GM18507 (cell line): ENCODE measurements around the gene PRDX1.
A peak's percentile ranks its signal among the peaks of the same experiment; 100 is the strongest.
"Not testable (repeated sequence)": the region's sequence is repeated elsewhere in the genome, so short reads cannot be mapped to it uniquely, and the experiment has no call there.

Source experiments
- DNase-seq: peaks from one replicate; pipeline ENCODE4 v3.0.0; 2011; ENCODE audit warnings: low read depth; ENCODE audit not compliant: insufficient read length; ENCODE audit errors: extremely low spot score
- FAIRE-seq: peaks from 2 replicates; lab custom pipeline; 2011; peaks lifted over from hg19 to GRCh38; lab: Jason Lieb, UNC

The PRDX1 gene

DNA sequence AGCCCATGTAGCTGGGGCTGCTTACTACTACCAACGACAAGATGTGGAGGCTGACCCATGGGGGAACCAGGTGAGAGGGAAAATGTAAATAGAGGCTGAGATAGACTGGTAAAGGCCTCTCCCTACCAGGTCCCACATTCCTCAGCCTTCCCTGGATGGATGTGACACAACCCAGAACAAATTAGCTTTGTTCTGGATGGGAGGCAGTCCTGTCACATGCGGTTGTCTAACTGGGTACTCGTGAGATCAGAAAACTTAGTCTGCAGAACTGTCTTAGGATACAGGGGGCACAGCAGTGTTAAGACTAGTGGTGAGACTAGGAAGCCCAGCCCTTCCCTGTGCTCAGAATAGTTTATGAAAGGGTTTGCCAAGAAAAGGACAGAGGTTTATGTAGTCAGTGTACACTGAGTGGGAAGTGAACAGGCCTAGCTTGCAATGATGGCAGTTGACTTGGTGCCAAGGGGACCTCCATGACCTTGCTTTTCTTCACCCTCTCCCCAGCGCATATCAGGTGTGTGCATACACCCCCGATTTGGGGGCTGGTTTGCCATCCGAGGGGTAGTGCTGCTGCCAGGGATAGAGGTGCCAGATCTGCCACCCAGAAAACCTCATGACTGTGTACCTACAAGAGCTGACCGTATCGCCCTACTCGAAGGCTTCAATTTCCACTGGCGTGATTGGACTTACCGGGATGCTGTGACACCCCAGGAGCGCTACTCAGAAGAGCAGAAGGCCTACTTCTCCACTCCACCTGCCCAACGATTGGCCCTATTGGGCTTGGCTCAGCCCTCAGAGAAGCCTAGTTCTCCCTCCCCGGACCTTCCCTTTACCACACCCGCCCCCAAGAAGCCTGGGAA, 13.2 kb downstream of the PRDX1 start:
- DNase-seq, result no peak
- no peak for FAIRE-seq

DNA sequence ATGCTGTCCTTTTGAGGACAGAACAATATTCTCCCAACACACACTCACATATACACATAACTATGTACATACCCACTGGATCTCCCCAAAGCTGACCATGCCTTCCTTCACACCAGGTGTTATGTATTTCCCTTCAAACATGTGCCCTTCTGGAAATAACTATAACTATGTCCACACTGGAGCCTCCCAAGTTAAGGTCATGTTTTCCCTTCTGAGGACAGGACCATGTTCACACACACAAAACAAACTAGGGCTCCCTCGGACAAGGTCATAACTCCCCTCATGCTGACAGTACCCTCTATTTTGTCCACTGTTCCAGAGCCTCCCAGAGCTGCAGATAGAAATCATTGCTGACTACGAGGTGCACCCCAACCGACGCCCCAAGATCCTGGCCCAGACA, 13.8 kb downstream of the PRDX1 start:
- FAIRE-seq, result no peak

DNA sequence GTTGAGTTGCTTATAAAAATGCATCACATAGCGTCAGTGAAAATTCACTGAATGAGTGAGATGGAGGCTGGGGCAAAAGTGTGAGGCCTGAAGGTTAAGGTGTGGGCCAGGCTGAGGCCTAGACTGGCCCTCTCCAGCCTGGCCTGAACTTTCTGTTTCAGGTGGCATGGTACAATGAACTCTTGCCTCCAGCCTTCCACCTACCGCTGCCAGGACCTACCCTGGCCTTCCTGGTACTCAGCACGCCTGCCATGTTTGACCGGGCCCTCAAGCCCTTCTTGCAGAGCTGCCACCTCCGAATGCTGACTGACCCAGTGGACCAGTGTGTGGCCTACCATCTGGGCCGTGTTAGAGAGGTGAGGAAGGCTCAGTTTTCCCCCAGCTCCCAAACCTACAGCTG, 14.5 kb downstream of the PRDX1 start:
- DNase-seq (no peak), FAIRE-seq (no peak)

More for the DNA sequence above, 13.8 kb downstream of the PRDX1 start:
- no peak for DNase-seq

DNA sequence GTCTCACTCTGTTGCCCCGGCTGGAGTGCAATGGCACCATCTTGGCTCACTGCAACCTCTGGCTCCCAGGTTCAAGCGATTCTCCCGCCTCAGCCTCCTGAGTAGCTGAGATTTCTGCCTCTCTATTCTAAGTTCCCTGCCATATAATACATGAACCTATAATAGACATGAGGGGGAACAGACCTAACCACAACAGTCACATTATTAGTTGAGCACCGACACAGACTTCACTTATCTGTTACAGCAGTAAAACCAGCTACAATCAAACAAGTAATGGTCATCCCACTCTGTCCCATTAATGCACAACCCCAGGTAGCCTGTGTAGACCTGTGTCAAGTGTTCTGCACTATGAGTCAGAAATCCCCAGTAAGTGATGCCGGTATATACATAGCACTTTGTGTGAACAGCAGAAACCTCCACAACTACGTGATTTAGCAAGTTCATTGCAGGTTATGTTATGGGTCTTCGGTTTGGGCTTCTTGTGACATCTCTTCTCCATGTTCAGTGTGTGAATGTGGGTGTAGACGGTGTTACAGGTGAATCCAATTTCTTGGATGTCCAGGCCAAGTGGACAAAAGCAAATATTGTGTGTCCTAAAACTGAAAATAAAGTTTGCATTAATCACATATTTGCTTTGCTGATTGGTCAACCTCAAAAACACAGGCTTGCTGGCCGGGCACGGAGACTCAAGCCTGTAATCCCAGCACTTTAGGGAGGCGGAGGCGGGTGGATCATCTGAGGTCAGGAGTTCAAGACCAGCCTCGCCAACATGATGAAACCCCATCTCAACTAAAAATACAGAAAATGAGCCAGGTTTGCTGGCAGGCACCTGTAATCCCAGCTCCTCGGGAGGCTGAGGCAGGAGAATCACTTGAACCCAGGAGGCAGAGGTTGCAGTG, 18.0 kb downstream of the PRDX1 start:
- FAIRE-seq (no peak), DNase-seq (no peak)

DNA sequence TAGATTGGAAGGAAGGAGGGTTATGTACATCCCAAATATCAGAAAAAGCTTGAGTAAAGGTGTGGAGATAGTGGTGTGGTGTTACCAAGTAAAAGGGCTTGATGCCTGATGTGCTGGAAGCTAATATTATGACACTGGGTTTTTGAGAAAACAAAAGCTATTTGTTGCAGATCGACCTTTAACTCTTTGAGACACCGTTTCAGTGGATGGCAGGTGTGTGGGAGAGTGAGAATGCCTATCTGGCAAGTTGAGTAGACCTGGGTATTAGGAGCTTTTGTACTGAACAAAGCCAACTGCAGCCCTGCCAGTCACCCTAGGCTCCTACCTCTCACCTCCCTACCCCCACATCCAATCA, 20.2 kb downstream of the PRDX1 start:
- DNase-seq, result no peak
- FAIRE-seq, result no peak

GRCh38 chr1:45499415-45499769, 22.3 kb downstream of the PRDX1 start:
- FAIRE-seq, result no peak
- no peak for DNase-seq

- FAIRE-seq (no peak), DNase-seq (no peak)
These were observed 23.4 kb downstream of the PRDX1 start for GRCh38 chr1:45498279-45498678.

- FAIRE-seq, result peak; percentile 86
- DNase-seq, result no peak
These were observed 28.5 kb downstream of the PRDX1 start for GRCh38 chr1:45493116-45493697.

DNA sequence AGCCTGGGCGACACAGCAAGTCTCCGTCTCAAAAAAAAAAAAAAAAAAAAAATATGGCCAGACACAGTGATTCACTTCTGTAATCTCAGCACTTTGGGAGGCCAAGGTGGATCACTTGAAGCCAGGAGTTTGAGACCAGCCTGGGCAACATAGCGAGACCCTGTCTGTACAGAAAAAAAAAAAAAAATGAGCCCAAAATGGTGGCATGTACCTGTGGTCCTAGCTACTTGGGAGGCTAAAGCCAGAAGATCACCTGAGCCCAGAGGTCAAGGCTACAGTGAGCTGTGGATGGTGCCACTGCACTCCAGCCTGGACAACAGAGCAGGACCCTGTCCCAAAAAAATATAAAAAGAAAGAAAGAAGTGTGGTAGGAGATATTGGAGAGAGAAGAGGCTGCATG, 29.0 kb downstream of the PRDX1 start:
- FAIRE-seq, result no peak
- no peak for DNase-seq

DNA sequence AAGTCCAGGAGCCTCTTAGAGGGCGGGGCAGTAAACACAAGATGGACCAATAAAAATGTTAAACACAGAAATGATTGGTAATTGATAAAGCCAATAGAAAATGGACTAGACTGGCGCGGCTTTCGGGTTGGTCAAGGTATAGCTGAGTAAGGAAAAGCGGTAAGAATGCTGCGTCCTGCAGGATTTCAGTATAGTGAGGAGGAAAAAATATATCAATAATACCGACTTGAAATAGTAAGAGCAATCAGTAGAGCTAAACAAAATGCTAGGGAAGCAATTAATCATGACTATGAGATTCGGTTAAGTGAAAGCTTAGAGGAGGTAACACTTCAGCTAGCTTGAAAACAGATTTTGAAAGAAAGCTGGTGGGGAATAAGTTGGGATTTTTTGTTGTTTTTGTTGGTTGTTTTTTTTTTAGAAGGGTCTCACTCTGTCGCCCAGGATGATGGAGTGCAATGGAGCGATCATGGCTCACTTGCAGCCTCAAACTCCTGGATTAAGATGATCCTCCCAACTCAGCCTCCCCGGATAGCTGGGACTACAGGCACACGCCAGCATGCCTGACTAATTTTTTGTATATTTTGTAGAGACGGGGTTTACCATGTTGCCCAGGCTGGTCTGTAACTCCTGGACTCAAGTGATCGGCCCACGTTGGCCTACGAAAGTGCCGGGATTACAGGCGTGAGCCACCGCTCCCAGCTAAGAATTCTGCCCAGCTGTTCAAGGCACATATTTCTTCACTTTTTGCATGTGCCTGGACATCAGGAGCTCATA, 30.0 kb downstream of the PRDX1 start:
- no peak for FAIRE-seq
- DNase-seq, result no peak

DNA sequence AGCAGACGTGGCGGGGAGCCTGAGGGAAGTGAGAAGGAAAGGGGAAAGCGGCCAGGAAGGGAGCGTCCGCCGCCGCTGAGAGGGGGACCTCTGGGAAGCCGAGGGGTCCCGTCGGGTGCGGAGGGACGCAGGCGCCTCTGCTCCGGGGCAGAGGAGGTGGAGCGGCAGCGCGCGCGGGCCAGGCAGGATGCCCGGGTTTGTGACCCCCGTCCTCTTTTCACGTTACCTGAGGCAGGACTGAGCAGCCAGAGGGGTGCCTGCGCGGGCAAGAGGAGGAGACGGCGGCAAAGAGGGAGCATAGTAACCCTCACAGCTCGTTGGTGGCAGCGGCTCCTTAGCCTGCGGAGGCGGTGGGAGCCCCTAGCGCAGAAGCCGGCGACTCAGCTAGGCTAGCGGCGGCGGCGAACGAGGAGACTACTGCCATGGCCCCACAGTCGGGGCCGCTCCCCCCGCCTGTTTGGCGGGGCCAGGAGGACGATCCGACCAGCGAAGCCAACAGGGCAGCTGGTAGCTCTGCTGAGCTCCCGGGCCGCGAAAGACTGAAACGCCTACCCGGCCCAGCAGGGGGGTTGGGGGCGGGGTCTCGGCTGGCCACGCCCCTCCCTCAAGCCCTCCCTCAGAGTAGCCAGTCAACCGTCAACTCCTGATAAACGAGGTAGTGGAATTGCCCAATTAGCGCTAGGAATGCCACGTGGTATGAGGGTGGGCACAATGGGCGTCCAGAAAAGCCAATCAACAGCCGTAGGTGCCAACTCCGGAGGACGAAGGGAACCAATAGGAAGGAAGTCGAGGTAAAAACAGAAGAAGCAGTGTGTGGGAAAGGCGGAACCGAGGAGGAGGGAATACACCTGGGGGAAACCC, 30.8 kb downstream of the PRDX1 start, which contains the start of gene TESK2:
Gene TESK2, minus strand, starts transcription at position 538 of the 861 bp plus-strand sequence. CDS start 33,378 bp downstream, outside the sequence.
- FAIRE-seq, result peak; percentile 100
- DNase-seq, result peak; percentile 83

DNA sequence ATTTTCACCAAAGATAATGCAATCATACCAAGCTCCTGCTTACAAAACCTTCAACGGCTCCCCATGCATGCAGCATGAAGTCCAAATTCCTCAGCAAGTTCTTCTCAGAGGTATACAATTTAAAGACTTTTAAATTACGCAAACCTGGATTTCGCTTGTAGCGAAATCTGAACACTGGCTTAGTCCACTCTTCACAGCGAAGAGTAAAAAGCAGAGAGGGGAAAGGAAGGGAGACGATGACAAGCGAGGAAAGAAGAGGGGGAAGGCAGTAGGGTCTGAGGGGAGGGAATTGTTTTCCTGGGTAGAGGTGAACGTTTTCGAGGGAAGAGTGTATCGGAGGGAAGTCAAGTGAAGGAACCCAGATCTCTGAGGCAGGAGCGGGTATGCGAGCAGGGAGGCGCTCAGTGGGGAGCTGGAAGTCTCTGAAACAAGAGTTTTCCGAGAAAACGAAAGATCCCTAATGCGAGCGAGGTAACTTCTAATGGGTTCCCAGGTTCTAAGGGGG, 31.5 kb downstream of the PRDX1 start:
- no peak for FAIRE-seq
- no peak for DNase-seq

DNA sequence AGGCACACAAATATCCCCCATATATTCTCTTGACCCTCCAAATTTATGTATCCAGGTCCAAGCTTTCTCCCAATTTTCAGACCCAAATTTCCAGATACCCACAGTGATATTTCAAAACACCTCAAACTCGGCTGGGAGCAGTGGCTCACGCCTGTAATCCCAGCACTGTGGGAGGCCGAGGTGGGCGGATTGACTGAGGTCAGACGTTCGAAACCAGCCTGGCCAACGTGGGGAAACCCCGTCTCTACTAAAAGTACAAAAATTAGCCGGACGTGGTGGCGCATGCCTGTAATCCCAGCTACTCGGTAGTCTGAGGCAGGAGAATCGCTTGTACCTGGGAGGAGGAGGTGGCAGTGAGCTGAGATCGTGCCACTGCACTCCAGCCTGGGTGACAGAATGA, 32.3 kb downstream of the PRDX1 start:
- FAIRE-seq, result peak; percentile 88
- DNase-seq, result not testable (repeated sequence)

GRCh38 chr1:45488666-45489377, 32.9 kb downstream of the PRDX1 start:
- FAIRE-seq (no peak), DNase-seq (no peak)

DNA sequence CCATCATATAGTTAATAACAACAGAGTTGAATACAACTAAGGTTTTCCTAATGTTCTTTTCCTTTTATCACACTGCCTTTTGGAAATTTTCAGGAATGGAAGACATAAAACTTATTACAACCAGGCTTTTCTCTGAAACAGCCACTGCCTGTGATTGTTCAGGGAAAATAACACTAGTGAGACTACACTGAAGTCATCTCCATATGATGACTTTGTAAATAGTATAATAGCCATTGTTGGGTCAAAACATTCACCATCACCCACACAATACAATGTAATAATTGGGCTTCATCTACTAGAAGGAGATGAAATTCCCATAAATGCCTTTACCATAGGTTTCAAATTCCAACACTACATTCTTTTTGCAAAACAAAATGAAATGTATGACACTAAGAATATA, 35.7 kb downstream of the PRDX1 start:
- no peak for FAIRE-seq

DNA sequence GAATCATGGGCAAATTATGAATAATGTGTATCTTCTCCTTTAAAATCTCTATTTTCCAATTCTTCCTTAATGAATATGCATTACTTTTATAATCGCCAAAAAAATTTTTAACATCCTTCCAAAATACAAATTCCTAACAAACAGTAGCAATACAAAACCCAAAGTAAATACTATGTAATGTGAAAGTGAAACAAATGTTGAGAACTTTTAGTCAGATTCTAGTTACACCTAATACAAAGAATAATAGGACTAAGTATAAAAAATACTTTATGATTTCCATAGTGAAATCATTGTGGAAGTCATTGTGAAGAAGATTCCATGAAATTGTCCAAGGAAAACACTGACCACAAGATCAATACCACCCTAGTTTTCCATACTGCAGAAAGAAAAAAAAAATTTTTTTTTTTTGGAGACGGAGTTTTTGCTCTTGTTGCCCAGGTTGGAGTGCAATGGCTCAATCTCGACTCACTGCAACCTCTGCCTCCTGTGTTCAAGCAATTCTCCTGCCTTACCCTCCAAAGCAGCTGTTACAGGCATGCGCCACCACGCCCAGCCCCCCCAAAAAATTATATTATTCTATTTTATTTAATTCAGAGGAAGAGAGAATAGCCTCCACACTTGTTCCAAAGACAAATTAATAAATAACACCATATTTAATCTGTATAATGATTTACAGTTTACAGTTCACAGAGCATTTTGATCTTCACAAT, 42.5 kb downstream of the PRDX1 start:
- FAIRE-seq (no peak), DNase-seq (no peak)

More for the DNA sequence above, 35.7 kb downstream of the PRDX1 start:
- no peak for DNase-seq

DNA sequence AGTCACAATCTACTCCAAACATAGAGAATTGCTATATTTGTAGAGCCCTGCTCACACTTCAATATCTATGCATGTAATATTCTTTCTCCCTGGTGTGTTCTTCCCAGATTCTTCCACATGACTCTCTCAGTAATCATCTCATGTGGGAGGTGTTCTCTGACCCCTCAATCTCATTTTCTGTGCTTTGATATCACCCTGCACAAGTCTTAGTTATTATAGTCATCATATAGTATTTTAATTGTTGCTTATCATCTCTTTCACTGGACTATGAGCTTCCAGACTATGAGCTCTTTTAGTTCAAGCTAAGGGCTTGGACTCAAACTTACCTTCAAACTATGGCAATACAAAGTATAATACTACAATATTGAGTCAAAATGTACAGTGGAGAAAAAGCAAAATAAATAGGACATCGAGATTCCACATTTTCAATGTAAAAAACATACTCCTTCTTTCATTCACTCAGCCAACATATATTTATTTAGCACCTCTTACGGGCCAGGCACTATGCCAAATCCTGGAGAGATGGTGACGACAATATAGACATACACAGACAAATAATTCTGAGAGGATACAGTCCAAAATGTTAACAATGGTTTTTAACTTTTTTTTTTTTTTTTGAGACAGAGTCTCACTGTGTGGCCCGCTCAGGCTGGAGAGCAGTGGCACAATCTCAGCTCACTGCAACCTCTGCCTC, 43.4 kb downstream of the PRDX1 start:
- DNase-seq (no peak), FAIRE-seq (no peak)
